Measurements from ENCODE around the gene SCNM1.

SCNM1 gene

GRCh38 chr1:151197863-151198253 is 31.9 kb downstream of the SCNM1 start:
- no peak for TF ChIP-seq CTCF (conservative IDR thresholded peaks at IDR 0.05)
- peak overlapping the region; percentile 93 for H3K27ac ChIP-seq

DNA sequence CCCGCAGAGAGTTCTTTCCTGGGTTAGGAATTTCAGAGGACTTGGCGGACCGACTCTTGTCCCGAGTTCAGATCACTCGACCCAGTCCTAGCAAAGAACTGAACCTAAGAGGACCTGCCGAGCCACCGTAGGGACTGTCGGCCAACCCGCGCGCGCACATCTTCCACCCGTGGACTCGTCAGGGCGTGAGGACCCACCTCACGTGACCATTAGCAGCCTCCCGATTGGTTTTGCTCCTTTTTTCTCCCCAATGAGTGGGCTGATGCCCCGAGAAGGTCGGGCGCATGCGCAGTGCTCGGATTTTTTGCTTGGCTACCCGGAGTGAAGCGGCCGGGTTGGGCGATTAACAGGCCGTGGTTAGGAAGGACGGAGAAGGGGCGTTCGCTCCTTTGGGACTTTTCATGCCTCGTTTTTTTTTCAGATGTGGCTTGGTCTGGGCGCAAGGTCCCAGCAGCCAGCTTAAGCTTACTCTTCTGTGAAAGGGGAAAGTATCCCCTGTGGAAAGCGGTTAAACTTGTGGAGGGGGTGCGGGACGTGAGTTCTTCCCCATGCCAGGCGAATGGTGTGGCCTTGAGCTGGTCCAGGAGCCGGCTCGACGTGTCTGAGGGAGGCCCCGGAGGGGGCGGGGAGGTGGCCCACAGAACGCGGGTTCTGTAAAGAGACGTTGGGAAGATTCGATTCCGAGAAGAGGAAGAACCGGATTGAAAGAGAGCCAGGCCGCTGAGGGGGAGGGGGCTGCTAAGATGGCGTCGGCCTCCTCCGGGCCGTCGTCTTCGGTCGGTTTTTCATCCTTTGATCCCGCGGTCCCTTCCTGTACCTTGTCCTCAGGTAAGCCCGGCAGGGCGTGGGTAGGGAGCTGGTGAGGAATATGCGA is 32.5 kb downstream of the SCNM1 start, which contains the start of gene PIP5K1A:
PIP5K1A (plus strand) TSS at position 299 of the 874 bp plus-strand sequence; CDS start at position 744, 445 bp downstream.
- H3K27ac ChIP-seq, result peak within 1 kb of the TSS; percentile 93
- TF ChIP-seq CTCF (conservative IDR thresholded peaks at IDR 0.05), result no peak

GRCh38 chr1:151199873-151200581 is 34.1 kb downstream of the SCNM1 start:
- no peak for TF ChIP-seq CTCF (conservative IDR thresholded peaks at IDR 0.05)

GRCh38 chr1:151205381-151205965 is 39.5 kb downstream of the SCNM1 start:
- peak overlapping the region; percentile 93 for H3K27ac ChIP-seq

More at GRCh38 chr1:151199873-151200581, 34.1 kb downstream of the SCNM1 start:
- H3K27ac ChIP-seq, result peak overlapping the region; percentile 93

DNA sequence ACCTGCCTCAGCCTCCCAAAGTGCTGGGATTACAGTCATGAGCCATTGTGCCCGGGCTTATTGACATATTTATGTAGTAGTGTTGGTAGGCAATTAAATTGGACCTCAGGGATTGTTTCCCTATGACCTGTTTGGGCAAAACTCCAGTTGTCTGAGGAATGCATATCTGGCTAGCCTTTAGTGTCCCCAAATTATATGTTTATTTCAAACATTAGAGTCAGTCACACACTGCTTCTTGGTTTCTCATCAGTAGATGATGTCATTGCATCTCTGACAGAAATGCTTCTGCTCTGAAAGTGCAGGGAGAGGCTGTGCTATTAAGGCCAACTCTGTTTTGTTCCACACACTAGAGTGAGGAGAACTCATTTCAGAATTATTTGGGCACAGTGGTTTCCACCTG is 44.9 kb downstream of the SCNM1 start:
- peak overlapping the region; percentile 7; the same call in 1 of the 2 replicates for H3K27ac ChIP-seq
- TF ChIP-seq CTCF (conservative IDR thresholded peaks at IDR 0.05), result no peak

- H3K27ac ChIP-seq, result peak overlapping the region; percentile 7
- no peak for TF ChIP-seq CTCF (conservative IDR thresholded peaks at IDR 0.05)
Measured at GRCh38 chr1:151211972-151212705, 46.2 kb downstream of the SCNM1 start.

DNA sequence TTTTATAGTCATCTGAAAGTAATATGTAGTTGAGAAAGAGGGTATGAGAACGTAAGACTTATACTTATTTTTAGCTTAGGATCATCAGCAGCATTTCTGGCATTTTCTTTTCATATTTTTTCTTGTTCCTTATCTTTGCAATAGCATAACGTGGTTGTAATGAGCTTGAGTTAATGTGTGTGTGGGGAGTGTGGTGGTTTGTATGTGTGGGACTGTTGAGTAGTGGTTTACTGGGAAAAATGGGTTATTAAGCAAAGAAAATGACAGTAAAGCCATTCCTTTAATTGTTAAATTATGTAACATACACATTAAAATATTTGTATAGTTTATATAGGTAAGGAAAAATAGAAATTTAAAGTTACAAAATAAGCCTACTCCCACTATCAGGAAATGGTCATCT is 47.6 kb downstream of the SCNM1 start:
- no peak overlapping the region for H3K27ac ChIP-seq
- TF ChIP-seq CTCF (conservative IDR thresholded peaks at IDR 0.05), result no peak

Measured in VCaP (cell line).